ENCODE data around the gene RAB11FIP4. TPM values are rescaled to one million over a fixed set of nuclear protein-coding genes. Genes with fewer than 3 reads are reported as not detected.

Gene RAB11FIP4
- total and polyA plus RNA-seq, 9 of the 15 experiments (the other 6 are each of a cell fraction or from before 2014, with no cell fraction given) = 0.62 to 16.6 (median 8.9) TPM

DNA sequence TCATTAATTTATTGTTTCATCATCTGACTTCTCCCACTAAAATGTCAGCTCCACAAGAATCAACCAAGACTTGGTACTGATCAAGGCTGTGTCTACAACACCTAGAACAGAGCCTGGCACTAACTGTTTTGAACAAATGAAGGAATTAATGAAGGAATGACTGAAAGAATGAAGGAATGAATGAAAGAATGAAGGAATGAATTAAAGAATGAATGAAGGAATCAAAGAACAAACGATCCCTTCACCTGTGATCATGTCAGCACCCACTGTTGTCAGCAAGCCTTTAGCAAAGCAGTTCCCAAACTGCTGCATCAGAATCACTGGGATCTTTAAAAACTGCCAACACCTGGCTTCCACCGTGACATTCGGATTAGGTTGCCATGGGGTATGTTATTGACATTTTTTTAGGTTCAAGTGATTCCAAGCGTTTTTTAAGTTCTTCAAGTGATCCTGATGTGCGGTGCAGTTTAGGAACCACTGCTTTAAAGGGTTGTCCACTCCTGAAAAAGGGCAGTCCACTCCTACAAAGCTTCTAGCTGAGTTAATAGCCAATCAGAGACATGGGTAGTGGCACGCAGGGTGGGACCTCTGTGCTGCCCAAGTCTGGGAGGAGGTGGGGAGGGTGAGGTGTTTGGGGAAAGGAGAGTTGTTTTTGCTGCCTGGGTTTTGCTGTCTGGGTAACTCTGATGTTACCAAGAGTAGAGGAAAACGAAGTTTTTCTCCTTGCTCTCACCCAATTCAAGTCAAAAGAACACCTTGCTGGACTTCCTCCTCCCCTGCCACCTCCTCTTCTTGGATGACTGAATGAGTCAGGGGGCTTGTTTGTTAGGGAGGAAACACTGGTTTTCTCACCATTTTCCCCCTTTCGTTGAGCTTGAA, 89.7 kb downstream of the RAB11FIP4 start:
- no peaks in the 10 kb centered on the region for H3K79me2 ChIP-seq (ENCODE audit: control insufficient read depth, insufficient read depth, low read length)
- in situ Hi-C loops (cut with MboI) (no loop called here), intact Hi-C loops (cut with micrococcal nuclease) (no loop called here)
- ChIA-PET CTCF (ENCODE audit: low intra/inter-chr PET ratio) (no interaction called here), POLR2A (interaction anchor here (0.6 to 1.4 kb wide), 5 partner anchors 9 to 21 kb away, joined by 3 to 6 read pairs (median 3); no protein-coding TSS in a partner anchor)
- FAIRE-seq = no peak
- no peak for DNase-seq (ENCODE audit: extremely low read depth in 1 of 4, low spot score in 3 of 4)
- no peak overlapping the region for H3K9ac ChIP-seq (ENCODE audit: insufficient read depth in 1 of 2, low read depth in 2 of 2, low read length in 2 of 2)
- H4K20me1 ChIP-seq (replicated peaks; ENCODE audit: control insufficient read depth, insufficient read depth, low read length) = no peaks in the 10 kb centered on the region
- H3K9me1 ChIP-seq (ENCODE audit: control insufficient read depth, insufficient read depth, low read length) = no peaks in the 10 kb centered on the region
- BruUV-seq (replicated peaks) = no TSS peak
- no peaks in the 10 kb centered on the region for H3K9me3 ChIP-seq (replicated peaks; ENCODE audit: control insufficient read depth, insufficient read depth, low read depth, low read length)
- H3K4me2 ChIP-seq (ENCODE audit: insufficient read depth, low read length) = no peak overlapping the region
- no peak for TF ChIP-seq ASH1L (IDR thresholded peaks at IDR 0.05; ENCODE audit: borderline replicate concordance, low read depth, partially characterized antibody)
- TF ChIP-seq ZNF24 (IDR thresholded peaks at IDR 0.05) = peak; percentile 96
- no peaks in the 10 kb centered on the region for H3K36me3 ChIP-seq (ENCODE audit: control insufficient read depth, insufficient read depth, low read length)
- no peaks in the 10 kb centered on the region; a peak in 1 of 5 replicates for H3K27me3 ChIP-seq (ENCODE audit: control insufficient read depth in 2 of 2, insufficient read depth in 2 of 2, low read length in 2 of 2)
- peaks cover 5 to 10% of the 10 kb centered on the region in 2 experiments; a peak in 4 of 5 replicates for H3K4me1 ChIP-seq (replicated peaks in 1 of 2; ENCODE audit: control insufficient read depth in 2 of 2, insufficient read depth in 2 of 2, low read length in 2 of 2)
- H2AFZ ChIP-seq (ENCODE audit: low read depth, low read length) = no peak overlapping the region
- 15% methylated on average over 8 of the region's 8 CpGs for WGBS (ENCODE audit: insufficient coverage, low coverage, missing lambda C conversion rate)
- H3K27ac ChIP-seq (ENCODE audit: extremely low read depth, low read depth, low read length) = no peak overlapping the region
- no peak overlapping the region for H3K4me3 ChIP-seq
- no peak for ATAC-seq

DNA sequence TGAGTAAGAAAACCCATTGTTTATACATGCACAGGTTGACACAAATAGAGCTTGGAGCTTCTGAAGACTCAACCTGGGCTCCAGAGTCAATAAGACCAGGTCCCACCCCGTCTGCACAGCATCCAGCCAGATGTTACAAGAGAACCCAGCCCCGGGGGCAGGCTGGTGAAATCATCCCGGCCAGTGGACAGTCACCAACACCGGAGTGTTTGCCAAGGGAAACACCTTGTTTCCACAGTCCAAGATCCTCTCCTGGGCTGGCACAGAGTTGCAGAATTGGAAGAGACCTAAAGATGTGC, 90.3 kb downstream of the RAB11FIP4 start:
- no peak for DNase-seq (ENCODE audit: extremely low read depth in 1 of 4, low spot score in 3 of 4)
- CTCF ChIA-PET (ENCODE audit: low intra/inter-chr PET ratio) = no interaction called here
- H3K4me2 ChIP-seq (ENCODE audit: insufficient read depth, low read length) = no peak overlapping the region
- H2AFZ ChIP-seq (ENCODE audit: low read depth, low read length) = no peak overlapping the region
- WGBS (ENCODE audit: insufficient coverage, low coverage, missing lambda C conversion rate) = 7% methylated on average over 4 of the region's 4 CpGs
- intact Hi-C loops (cut with micrococcal nuclease) (no loop called here), in situ Hi-C loops (cut with MboI) (no loop called here)
- no peaks in the 10 kb centered on the region for H3K79me2 ChIP-seq (ENCODE audit: control insufficient read depth, insufficient read depth, low read length)
- BruUV-seq (replicated peaks) = no TSS peak
- H3K9me3 ChIP-seq (replicated peaks; ENCODE audit: control insufficient read depth, insufficient read depth, low read depth, low read length) = no peaks in the 10 kb centered on the region
- H3K4me3 ChIP-seq = no peak overlapping the region
- H3K36me3 ChIP-seq (ENCODE audit: control insufficient read depth, insufficient read depth, low read length) = no peaks in the 10 kb centered on the region
- H3K4me1 ChIP-seq (replicated peaks in 1 of 2; ENCODE audit: control insufficient read depth in 2 of 2, insufficient read depth in 2 of 2, low read length in 2 of 2) = peaks cover 5 to 7% of the 10 kb centered on the region in 2 experiments; a peak in 4 of 5 replicates
- H3K9ac ChIP-seq (ENCODE audit: insufficient read depth in 1 of 2, low read depth in 2 of 2, low read length in 2 of 2) = no peak overlapping the region
- ATAC-seq = no peak
- no peaks in the 10 kb centered on the region for H4K20me1 ChIP-seq (replicated peaks; ENCODE audit: control insufficient read depth, insufficient read depth, low read length)
- no peak for FAIRE-seq
- H3K27ac ChIP-seq (ENCODE audit: extremely low read depth, low read depth, low read length) = no peak overlapping the region
- no peaks in the 10 kb centered on the region; a peak in 1 of 5 replicates for H3K27me3 ChIP-seq (ENCODE audit: control insufficient read depth in 2 of 2, insufficient read depth in 2 of 2, low read length in 2 of 2)
- POLR2A ChIA-PET = interaction anchor here (0.6 to 1.4 kb wide), 5 partner anchors 10 to 22 kb away, joined by 3 to 6 read pairs (median 3); no protein-coding TSS in a partner anchor
- H3K9me1 ChIP-seq (ENCODE audit: control insufficient read depth, insufficient read depth, low read length) = no peaks in the 10 kb centered on the region
- TF ChIP-seq, protein P1, sequence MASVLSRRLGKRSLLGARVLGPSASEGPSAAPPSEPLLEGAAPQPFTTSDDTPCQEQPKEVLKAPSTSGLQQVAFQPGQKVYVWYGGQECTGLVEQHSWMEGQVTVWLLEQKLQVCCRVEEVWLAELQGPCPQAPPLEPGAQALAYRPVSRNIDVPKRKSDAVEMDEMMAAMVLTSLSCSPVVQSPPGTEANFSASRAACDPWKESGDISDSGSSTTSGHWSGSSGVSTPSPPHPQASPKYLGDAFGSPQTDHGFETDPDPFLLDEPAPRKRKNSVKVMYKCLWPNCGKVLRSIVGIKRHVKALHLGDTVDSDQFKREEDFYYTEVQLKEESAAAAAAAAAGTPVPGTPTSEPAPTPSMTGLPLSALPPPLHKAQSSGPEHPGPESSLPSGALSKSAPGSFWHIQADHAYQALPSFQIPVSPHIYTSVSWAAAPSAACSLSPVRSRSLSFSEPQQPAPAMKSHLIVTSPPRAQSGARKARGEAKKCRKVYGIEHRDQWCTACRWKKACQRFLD (CRISPR knock-in tag; IDR thresholded peaks at IDR 0.05) = no peak
- TF ChIP-seq MEF2D (tag; conservative IDR thresholded peaks at IDR 0.05; ENCODE audit: low read depth) = no peak
- no peak for TF ChIP-seq NR3C1 (CRISPR knock-in tag; IDR thresholded peaks at IDR 0.05)
- no peak for TF ChIP-seq CTBP1 (IDR thresholded peaks at IDR 0.05; ENCODE audit: borderline replicate concordance)
- TF ChIP-seq ZNF274 (IDR thresholded peaks at IDR 0.05; ENCODE audit: borderline replicate concordance, low read depth, low read length) = no peak
- TF ChIP-seq SP1 (CRISPR knock-in tag; IDR thresholded peaks at IDR 0.05) = no peak
- TF ChIP-seq HDAC8 (tag; IDR thresholded peaks at IDR 0.05) = no peak
- TF ChIP-seq, protein P2, sequence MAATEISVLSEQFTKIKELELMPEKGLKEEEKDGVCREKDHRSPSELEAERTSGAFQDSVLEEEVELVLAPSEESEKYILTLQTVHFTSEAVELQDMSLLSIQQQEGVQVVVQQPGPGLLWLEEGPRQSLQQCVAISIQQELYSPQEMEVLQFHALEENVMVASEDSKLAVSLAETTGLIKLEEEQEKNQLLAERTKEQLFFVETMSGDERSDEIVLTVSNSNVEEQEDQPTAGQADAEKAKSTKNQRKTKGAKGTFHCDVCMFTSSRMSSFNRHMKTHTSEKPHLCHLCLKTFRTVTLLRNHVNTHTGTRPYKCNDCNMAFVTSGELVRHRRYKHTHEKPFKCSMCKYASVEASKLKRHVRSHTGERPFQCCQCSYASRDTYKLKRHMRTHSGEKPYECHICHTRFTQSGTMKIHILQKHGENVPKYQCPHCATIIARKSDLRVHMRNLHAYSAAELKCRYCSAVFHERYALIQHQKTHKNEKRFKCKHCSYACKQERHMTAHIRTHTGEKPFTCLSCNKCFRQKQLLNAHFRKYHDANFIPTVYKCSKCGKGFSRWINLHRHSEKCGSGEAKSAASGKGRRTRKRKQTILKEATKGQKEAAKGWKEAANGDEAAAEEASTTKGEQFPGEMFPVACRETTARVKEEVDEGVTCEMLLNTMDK (IDR thresholded peaks at IDR 0.05; ENCODE audit: borderline replicate concordance, insufficient read depth, low read depth, low read length, poor library complexity, severe bottlenecking) = no peak
- no peak for TF ChIP-seq ADNP (tag; IDR thresholded peaks at IDR 0.05)

All from K562 (cell line).